ENCODE measurements around the gene CD164. TPM values are rescaled to one million over a fixed set of nuclear protein-coding genes. Genes with fewer than 3 reads are reported as not detected.
"Not testable (repeated sequence)": the region's sequence is repeated elsewhere in the genome, so short reads cannot be mapped to it uniquely, and the experiment has no call there.

Gene CD164
- total and polyA plus RNA-seq, 7 donors = 97.8 to 368 (median 140) TPM

DNA sequence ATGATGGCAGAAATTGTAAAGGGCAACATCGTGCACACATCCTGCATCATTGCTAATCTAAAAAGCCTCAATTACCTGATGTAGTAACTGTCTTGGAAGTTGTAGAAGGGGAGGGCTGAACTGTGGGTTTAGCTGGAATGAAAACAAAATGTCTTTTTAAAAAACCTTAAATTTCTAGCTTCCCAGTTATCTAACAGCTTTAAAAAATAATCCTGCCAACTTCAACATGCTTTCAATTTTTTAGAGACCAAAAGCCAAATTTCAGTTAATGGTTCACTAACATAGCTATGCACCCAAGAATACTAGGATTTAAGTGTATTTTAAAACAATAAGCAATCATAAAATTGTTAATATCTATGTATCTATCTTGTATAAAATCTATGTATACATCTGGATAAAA lies 11.9 kb downstream of the CD164 start:
- H3K27me3 ChIP-seq (ENCODE audit: insufficient read depth in 3 of 3, low read length in 2 of 3) = no peaks in the 10 kb centered on the region
- peak overlapping the region; percentile 79 for H3K27ac ChIP-seq
- no peaks in the 10 kb centered on the region for H3K9me3 ChIP-seq
- no peak for ATAC-seq
- H3K4me3 ChIP-seq = no peak overlapping the region
- intact Hi-C loops (cut with DNase I) = loop anchor here in 1 of 2 donors (10.0 kb wide), 1 partner anchor 276 kb away; the partner anchor contains the start of genes CEP57L1 and SESN1
- WGBS, 3 donors = 63 to 82% (median 81%) methylated on average over 1 of the region's 1 CpG
- peaks cover 6 to 92% of the 10 kb centered on the region in 2 donors for H3K36me3 ChIP-seq (ENCODE audit: insufficient read depth in 1 of 2, low read depth in 1 of 2)
- peaks cover 36% of the 10 kb centered on the region for H3K4me1 ChIP-seq
- TF ChIP-seq, protein P1, sequence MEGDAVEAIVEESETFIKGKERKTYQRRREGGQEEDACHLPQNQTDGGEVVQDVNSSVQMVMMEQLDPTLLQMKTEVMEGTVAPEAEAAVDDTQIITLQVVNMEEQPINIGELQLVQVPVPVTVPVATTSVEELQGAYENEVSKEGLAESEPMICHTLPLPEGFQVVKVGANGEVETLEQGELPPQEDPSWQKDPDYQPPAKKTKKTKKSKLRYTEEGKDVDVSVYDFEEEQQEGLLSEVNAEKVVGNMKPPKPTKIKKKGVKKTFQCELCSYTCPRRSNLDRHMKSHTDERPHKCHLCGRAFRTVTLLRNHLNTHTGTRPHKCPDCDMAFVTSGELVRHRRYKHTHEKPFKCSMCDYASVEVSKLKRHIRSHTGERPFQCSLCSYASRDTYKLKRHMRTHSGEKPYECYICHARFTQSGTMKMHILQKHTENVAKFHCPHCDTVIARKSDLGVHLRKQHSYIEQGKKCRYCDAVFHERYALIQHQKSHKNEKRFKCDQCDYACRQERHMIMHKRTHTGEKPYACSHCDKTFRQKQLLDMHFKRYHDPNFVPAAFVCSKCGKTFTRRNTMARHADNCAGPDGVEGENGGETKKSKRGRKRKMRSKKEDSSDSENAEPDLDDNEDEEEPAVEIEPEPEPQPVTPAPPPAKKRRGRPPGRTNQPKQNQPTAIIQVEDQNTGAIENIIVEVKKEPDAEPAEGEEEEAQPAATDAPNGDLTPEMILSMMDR (IDR thresholded peaks at IDR 0.05) = no peak
- DNase-seq = no peak

- WGBS, 3 donors = 85 to 87% (median 86%) methylated on average over 4 of the region's 4 CpGs
- Histone ChIP-seq H3K27me3 (ENCODE audit: insufficient read depth in 3 of 3, low read length in 2 of 3) (no peaks in the 10 kb centered on the region), H3K4me1 (peaks cover 33% of the 10 kb centered on the region), H3K36me3 (ENCODE audit: insufficient read depth in 1 of 2, low read depth in 1 of 2) (peaks cover 6 to 90% of the 10 kb centered on the region in 2 donors), H3K4me3 (no peak overlapping the region), H3K27ac (peak overlapping the region; percentile 79), H3K9me3 (no peaks in the 10 kb centered on the region)
- ATAC-seq (no peak), DNase-seq (no peak)
- TF ChIP-seq, protein P1 (IDR thresholded peaks at IDR 0.05) = no peak
- intact Hi-C loops (cut with DNase I) = loop anchor here in 1 of 2 donors (10.0 kb wide), 1 partner anchor 275 kb away; the partner anchor contains the start of genes CEP57L1 and SESN1
Measured at GRCh38 chr6:109369728-109370127, 12.5 kb downstream of the CD164 start.

DNA sequence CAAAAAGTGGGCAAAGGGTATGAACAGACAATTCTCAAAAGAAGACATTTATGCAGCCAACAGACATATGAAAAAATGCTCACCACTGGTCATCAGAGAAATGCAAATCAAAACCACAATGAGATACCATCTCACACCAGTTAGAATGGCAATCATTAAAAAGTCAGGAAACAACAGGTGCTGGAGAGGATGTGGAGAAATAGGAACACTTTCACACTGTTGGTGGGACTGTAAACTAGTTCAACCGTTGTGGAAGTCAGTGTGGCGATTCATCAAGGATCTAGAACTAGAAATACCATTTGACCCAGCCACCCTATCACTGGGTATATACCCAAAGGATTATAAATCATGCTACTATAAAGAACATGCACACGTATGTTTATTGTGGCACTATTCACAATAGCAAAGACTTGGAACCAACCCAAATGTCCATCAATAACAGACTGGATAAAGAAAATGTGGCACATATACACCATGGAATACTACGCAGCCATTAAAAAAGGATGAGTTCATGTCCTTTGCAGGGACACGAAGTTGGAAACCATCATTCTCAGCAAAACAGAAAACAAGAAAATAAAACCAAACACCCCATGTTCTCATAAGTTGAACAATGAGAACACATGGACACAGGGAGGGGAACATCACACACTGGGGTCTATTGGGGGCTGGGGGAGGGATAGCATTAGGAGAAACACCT lies 17.7 kb downstream of the CD164 start:
- H3K27ac ChIP-seq; H3K4me3 ChIP-seq; DNase-seq; intact Hi-C loops (cut with DNase I); H3K27me3 ChIP-seq (ENCODE audit: insufficient read depth in 3 of 3, low read length in 2 of 3); H3K9me3 ChIP-seq; ATAC-seq: not testable (repeated sequence)
- 90 to 96% (median 91%) methylated on average over 5 of the region's 5 CpGs for WGBS, 3 donors
- peaks cover 10 to 65% of the 10 kb centered on the region in 2 donors for H3K36me3 ChIP-seq (ENCODE audit: insufficient read depth in 1 of 2, low read depth in 1 of 2)
- H3K4me1 ChIP-seq = peaks cover 21% of the 10 kb centered on the region

DNA sequence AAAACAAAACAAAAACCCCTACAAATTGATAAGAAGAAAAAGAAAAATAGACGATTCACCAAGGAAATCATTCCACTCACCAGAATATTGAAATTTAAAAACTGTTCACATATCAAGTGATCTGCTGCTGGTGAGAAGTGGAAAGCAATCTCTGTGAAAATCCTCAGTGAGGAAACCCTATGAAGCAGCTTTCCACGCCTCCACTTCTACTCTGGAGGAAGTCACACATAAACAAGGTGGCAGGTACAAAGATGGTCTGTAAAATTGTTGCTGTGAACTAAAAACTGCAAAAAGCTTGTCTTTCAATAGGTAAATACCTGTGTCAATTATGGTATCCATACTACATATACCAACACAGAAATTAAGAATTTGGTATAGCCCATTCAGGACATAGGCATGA lies 18.5 kb downstream of the CD164 start:
- Histone ChIP-seq H3K4me1 (peaks cover 21% of the 10 kb centered on the region), H3K27me3 (ENCODE audit: insufficient read depth in 3 of 3, low read length in 2 of 3) (no peaks in the 10 kb centered on the region), H3K4me3 (no peak overlapping the region), H3K9me3 (no peaks in the 10 kb centered on the region), H3K36me3 (ENCODE audit: insufficient read depth in 1 of 2, low read depth in 1 of 2) (peaks cover 16 to 64% of the 10 kb centered on the region in 2 donors), H3K27ac (no peak overlapping the region)
- TF ChIP-seq, protein P1 (IDR thresholded peaks at IDR 0.05) = no peak
- no peak for DNase-seq
- intact Hi-C loops (cut with DNase I) = no loop called here
- no peak for ATAC-seq
- WGBS, 3 donors = 98 to 100% (median 100%) methylated on average over 2 of the region's 2 CpGs

DNA sequence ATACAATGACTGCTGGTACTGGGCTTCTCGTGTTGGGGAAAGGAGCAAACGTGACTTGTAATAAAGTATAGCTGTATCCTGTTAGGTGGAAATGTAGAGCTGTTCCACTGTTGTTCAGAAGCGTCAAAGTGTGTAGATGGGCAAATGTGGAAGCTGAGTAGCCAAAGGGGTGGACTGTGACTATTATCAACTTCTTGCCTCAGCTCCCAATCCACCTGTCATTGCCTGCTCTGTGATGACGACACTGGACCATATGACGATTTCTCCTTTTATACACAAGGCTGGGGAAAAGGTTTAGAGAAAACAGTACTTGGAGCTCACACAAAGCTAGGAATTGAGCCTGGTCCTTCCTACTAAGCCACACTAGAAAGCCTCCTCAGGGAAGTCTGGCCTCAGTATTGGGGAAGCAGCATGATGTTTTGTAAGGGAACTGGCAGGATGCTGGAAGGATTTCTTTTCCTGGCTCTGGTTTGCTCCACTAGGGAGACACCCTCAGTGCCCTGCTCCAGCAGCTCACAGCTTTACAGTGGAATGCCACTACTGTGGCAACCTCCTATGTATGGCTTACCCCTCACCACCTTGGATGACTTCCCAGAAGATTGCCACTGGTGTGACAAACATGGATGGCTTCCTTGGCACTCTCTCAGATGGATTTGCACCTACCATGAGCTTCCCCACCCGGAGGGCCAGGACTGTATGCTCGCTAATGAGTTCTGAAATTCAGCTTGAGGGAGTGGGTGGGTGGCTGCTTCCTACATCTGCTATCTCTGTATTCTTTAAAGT lies 20.0 kb downstream of the CD164 start:
- intact Hi-C loops (cut with DNase I) = no loop called here
- WGBS, 3 donors = 75 to 76% (median 75%) methylated on average over 7 of the region's 7 CpGs
- Histone ChIP-seq H3K27ac (peak overlapping the region; percentile 78), H3K4me1 (peaks cover 21% of the 10 kb centered on the region), H3K36me3 (ENCODE audit: insufficient read depth in 1 of 2, low read depth in 1 of 2) (peaks cover 13 to 49% of the 10 kb centered on the region in 2 donors), H3K9me3 (no peaks in the 10 kb centered on the region), H3K27me3 (ENCODE audit: insufficient read depth in 3 of 3, low read length in 2 of 3) (no peaks in the 10 kb centered on the region), H3K4me3 (no peak overlapping the region)
- ATAC-seq = peak; percentile 52 to 87 (median 69)
- TF ChIP-seq, protein P1 (IDR thresholded peaks at IDR 0.05) = no peak
- no peak for DNase-seq
